HepG2 (cell line): Measurements from ENCODE around the gene HSPA1L. TPM values are rescaled to one million over a fixed set of nuclear protein-coding genes. Genes with fewer than 3 reads are reported as not detected.
A peak's percentile ranks its signal among the peaks of the same experiment; 100 is the strongest.

Experiments
- BRD4 ChIP-seq: sonication (generic); formaldehyde crosslinking; IDR thresholded peaks from 2 replicates; pipeline ENCODE4 v1.4.0; 2020; ENCODE audit warnings: missing genetic modification reagents
- CCAR2 ChIP-seq: fragments of 200-400 bp; formaldehyde crosslinking; optimal IDR thresholded peaks from 2 replicates; pipeline ENCODE3; 2018; ENCODE audit warnings: low read depth, mild to moderate bottlenecking, low read length, moderate library complexity
- CEBPZ ChIP-seq: IDR thresholded peaks from 2 replicates; pipeline ENCODE4 v1.6.1; 2012; ENCODE audit warnings: low read length, improper control_type of control experiment
- ESRRA ChIP-seq: sonication (generic); formaldehyde crosslinking; IDR thresholded peaks from 2 replicates; pipeline ENCODE4 v1.5.1; 2020; ENCODE audit warnings: mild to moderate bottlenecking, low read depth, missing genetic modification reagents
- FLYWCH1 ChIP-seq: sonication (generic); formaldehyde crosslinking; IDR thresholded peaks from 2 replicates; pipeline ENCODE4 v1.8.1; 2023; ENCODE audit warnings: mild to moderate bottlenecking, missing genetic modification reagents
- HOXA9 ChIP-seq: sonication (generic); formaldehyde crosslinking; IDR thresholded peaks from 2 replicates; pipeline ENCODE4 v1.8.1; 2022; ENCODE audit warnings: missing genetic modification reagents, mild to moderate bottlenecking, moderate library complexity, borderline replicate concordance
- JUNB ChIP-seq: sonication (generic); formaldehyde crosslinking; IDR thresholded peaks from 2 replicates; pipeline ENCODE4 v1.8.0; 2022; ENCODE audit warnings: missing genetic modification reagents, mild to moderate bottlenecking, borderline replicate concordance
- KLF9 ChIP-seq: IDR thresholded peaks from 2 replicates; pipeline ENCODE4 v1.6.1; 2016; ENCODE audit warnings: low read depth
- MLXIP ChIP-seq: sonication (generic); formaldehyde crosslinking; IDR thresholded peaks from 2 replicates; pipeline ENCODE4 v1.9.0; 2021; ENCODE audit warnings: missing genetic modification reagents, borderline replicate concordance
- MXD3 ChIP-seq: IDR thresholded peaks from 2 replicates; pipeline ENCODE4 v1.6.1; 2016; ENCODE audit warnings: mild to moderate bottlenecking, missing biosample characterization, missing genetic modification reagents
- NFKB2 ChIP-seq: sonication (generic); formaldehyde crosslinking; IDR thresholded peaks from 2 replicates; pipeline ENCODE4 v1.4.0; 2020; ENCODE audit warnings: missing genetic modification reagents, borderline replicate concordance
- SALL2 ChIP-seq: sonication (generic); formaldehyde crosslinking; IDR thresholded peaks from 2 replicates; pipeline ENCODE4 v1.8.1; 2023; ENCODE audit warnings: mild to moderate bottlenecking, missing genetic modification reagents, inconsistent platforms
- SP2 ChIP-seq: sonication (generic); formaldehyde crosslinking; IDR thresholded peaks from 2 replicates; pipeline ENCODE4 v1.5.1; 2020; ENCODE audit warnings: mild to moderate bottlenecking, missing genetic modification reagents
- SSRP1 ChIP-seq: IDR thresholded peaks from 2 replicates; pipeline ENCODE4 v1.6.1; 2016; ENCODE audit warnings: control low read depth
- TBL1XR1 ChIP-seq: fragments of 150-350 bp; IDR thresholded peaks from 2 replicates; pipeline ENCODE4 v1.6.1; 2014; ENCODE audit warnings: borderline replicate concordance, low read length; ENCODE audit not compliant: partially characterized antibody
- TIGD3 ChIP-seq: sonication (generic); formaldehyde crosslinking; IDR thresholded peaks from 2 replicates; pipeline ENCODE4 v1.5.1; 2020; ENCODE audit warnings: mild to moderate bottlenecking, missing genetic modification reagents, borderline replicate concordance
- YEATS2 ChIP-seq: sonication (generic); formaldehyde crosslinking; IDR thresholded peaks from 2 replicates; pipeline ENCODE4 v1.4.0; 2020; ENCODE audit warnings: missing genetic modification reagents, borderline replicate concordance
- ZBTB38 ChIP-seq: sonication (generic); formaldehyde crosslinking; IDR thresholded peaks from 2 replicates; pipeline ENCODE4 v1.5.1; 2020; ENCODE audit warnings: mild to moderate bottlenecking, missing genetic modification reagents
- ZNF543 ChIP-seq: sonication (generic); formaldehyde crosslinking; IDR thresholded peaks from 2 replicates; pipeline ENCODE4 v1.4.0; 2020; ENCODE audit warnings: mild to moderate bottlenecking, missing genetic modification reagents
- ZNF644 ChIP-seq: IDR thresholded peaks from 2 replicates; pipeline ENCODE4 v1.6.1; 2016; ENCODE audit warnings: low read depth
- ZNF652 ChIP-seq: IDR thresholded peaks from 2 replicates; pipeline ENCODE4 v1.6.1; 2016; ENCODE audit warnings: low read depth, borderline replicate concordance
- ZNF816 ChIP-seq: sonication (generic); formaldehyde crosslinking; IDR thresholded peaks from 2 replicates; pipeline ENCODE4 v1.8.0; 2022; ENCODE audit warnings: missing genetic modification reagents, mild to moderate bottlenecking, borderline replicate concordance
- polyA plus RNA-seq, 8 experiments: library from polyadenylated mRNA; depleted of rRNA in 3 of 8; stranded (reverse) in 7 of 8; unstranded in 1 of 8; fragments of >200 nt; fragmentation: Illumina TruSeq in 4 of 8; extraction: Trizol in 4 of 8; gene quantifications; 2 replicates each; pipeline versions ENCODE4 v1.2.1 to v1.2.3, GENCODE V29; 2011 to 2016; ENCODE audit warnings: low read depth in 4 of 8, missing spikeins in 1 of 8, mixed read lengths in 1 of 8; ENCODE audit not compliant: insufficient read depth in 1 of 8
- total RNA-seq, 5 experiments: library from RNA; depleted of rRNA; stranded (reverse); fragments of >200 nt; fragmentation: Illumina TruSeq; extraction: Trizol; gene quantifications; 2 replicates each; pipeline ENCODE4 v1.2.3, GENCODE V29; 2016; ENCODE audit warnings: low read depth in 1 of 5

HSPA1L gene
- total and polyA plus RNA-seq, 2 of the 13 experiments (the other 11 are each of a cell fraction or from before 2014, with no cell fraction given) = 0.55 to 1.0 TPM

- peak; percentile 69 for TF ChIP-seq ZNF816 (CRISPR knock-in tag)
- TF ChIP-seq JUNB = no peak
- 0 out of 2 replicates have a peak, but pooled peaks have one; percentile 39 for TF ChIP-seq ESRRA (CRISPR knock-in tag)
- no peak for TF ChIP-seq ZNF644 (CRISPR knock-in tag)
- no peak; the same call in 1 of the 2 replicates for TF ChIP-seq ZNF543 (CRISPR knock-in tag)
- no peak for TF ChIP-seq CCAR2
- no peak for TF ChIP-seq TIGD3 (CRISPR knock-in tag)
- no peak for TF ChIP-seq ZBTB38
- no peak for TF ChIP-seq NFKB2 (CRISPR knock-in tag)
- TF ChIP-seq YEATS2 (CRISPR knock-in tag) = peak; percentile 45; the same call in 1 of the 2 replicates
- no peak for TF ChIP-seq HOXA9 (CRISPR knock-in tag)
- TF ChIP-seq SALL2 = no peak
- TF ChIP-seq KLF9 (CRISPR knock-in tag) = no peak
- no peak for TF ChIP-seq MLXIP (CRISPR knock-in tag)
- TF ChIP-seq SP2 (CRISPR knock-in tag) = no peak
- TF ChIP-seq ZNF652 (CRISPR knock-in tag) = no peak
- TF ChIP-seq BRD4 (CRISPR knock-in tag) = no peak
- no peak; the same call in 1 of the 2 replicates for TF ChIP-seq SSRP1 (CRISPR knock-in tag)
- TF ChIP-seq FLYWCH1 (CRISPR knock-in tag) = no peak
- TF ChIP-seq CEBPZ = no peak
- TF ChIP-seq TBL1XR1 = no peak
- no peak; the same call in 1 of the 2 replicates for TF ChIP-seq MXD3 (CRISPR knock-in tag)
Measured at GRCh38 chr6:31822036-31822821, 7.1 kb upstream of the HSPA1L start (continued).
